ENCODE measurements around the gene FAM241B. TPM values are rescaled to one million over a fixed set of nuclear protein-coding genes. Genes with fewer than 3 reads are reported as not detected.

FAM241B gene
- total RNA-seq, 4 donors from 2014 or later = 0.35 to 5.4 TPM; not detected in 2

DNA sequence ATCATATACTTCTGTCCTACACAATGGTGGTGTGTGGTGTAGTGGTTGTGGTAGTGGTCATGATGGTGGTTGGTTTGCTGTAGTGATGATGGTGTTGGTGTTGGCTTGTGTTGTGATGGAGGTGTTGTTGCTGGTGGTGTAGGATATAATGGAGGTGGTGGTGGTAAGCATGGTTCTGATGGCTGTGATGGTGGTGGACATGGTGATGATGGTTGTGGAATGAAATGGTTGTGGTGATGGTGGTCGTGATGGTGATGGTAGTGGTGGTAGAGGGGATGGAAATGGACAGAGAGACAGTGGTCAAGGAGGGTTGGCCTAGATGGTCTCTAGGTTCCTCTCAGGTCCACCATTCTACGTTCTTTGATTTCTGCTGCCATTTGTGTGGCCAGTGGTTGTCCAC lies 44.7 kb downstream of the FAM241B start:
- no peak overlapping the region for H3K27ac ChIP-seq
- no peak overlapping the region for H3K4me3 ChIP-seq
- H3K9me3 ChIP-seq = no peaks in the 10 kb centered on the region
- intact Hi-C loops (cut with DNase I; ENCODE audit: low total_unique reads) = no loop called here
- no peaks in the 10 kb centered on the region for H3K27me3 ChIP-seq
- no peak for TF ChIP-seq CTCF (IDR thresholded peaks at IDR 0.05)
- TF ChIP-seq POLR2A (IDR thresholded peaks at IDR 0.05) = no peak
- no peaks in the 10 kb centered on the region for H3K4me1 ChIP-seq
- no peak for DNase-seq
- no peaks in the 10 kb centered on the region for H3K36me3 ChIP-seq

DNA sequence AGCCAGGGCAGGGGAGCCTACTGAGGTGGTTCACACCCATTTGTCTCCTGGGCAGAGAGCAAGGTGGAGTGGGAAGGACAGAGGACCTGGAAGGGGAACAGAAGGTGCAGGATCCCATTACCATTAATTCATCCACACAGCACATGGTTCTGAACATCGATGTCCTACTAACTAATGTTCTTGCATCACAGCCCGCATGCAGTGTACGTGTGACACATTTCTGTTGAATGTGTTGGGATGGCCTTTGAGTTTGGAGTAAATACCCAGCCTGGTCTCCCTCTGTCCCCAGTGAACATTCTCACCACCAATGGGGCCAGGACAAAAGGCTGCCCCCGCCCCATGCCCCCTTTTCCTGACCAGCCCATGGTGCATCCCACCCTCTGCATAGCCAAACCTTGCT lies 46.3 kb downstream of the FAM241B start:
- no peak overlapping the region for H3K27ac ChIP-seq
- intact Hi-C loops (cut with DNase I; ENCODE audit: low total_unique reads) = no loop called here
- TF ChIP-seq POLR2A (IDR thresholded peaks at IDR 0.05) = no peak
- TF ChIP-seq CTCF (IDR thresholded peaks at IDR 0.05) = no peak
- no peaks in the 10 kb centered on the region for H3K27me3 ChIP-seq
- no peaks in the 10 kb centered on the region for H3K36me3 ChIP-seq
- DNase-seq = no peak
- no peak overlapping the region for H3K4me3 ChIP-seq
- no peaks in the 10 kb centered on the region for H3K4me1 ChIP-seq
- no peaks in the 10 kb centered on the region for H3K9me3 ChIP-seq

GRCh38 chr10:69677985-69678654 lies 48.1 kb downstream of the FAM241B start:
- Histone ChIP-seq H3K27ac (no peak overlapping the region), H3K4me1 (no peaks in the 10 kb centered on the region), H3K9me3 (no peaks in the 10 kb centered on the region), H3K27me3 (no peaks in the 10 kb centered on the region), H3K36me3 (no peaks in the 10 kb centered on the region), H3K4me3 (no peak overlapping the region)
- intact Hi-C loops (cut with DNase I; ENCODE audit: low total_unique reads) = no loop called here
- TF ChIP-seq POLR2A (IDR thresholded peaks at IDR 0.05) (no peak), CTCF (IDR thresholded peaks at IDR 0.05) (no peak)
- DNase-seq = no peak

GRCh38 chr10:69679736-69680135 lies 49.7 kb downstream of the FAM241B start:
- TF ChIP-seq CTCF (IDR thresholded peaks at IDR 0.05) = no peak
- TF ChIP-seq POLR2A (IDR thresholded peaks at IDR 0.05) = no peak
- no peaks in the 10 kb centered on the region for H3K4me1 ChIP-seq
- intact Hi-C loops (cut with DNase I; ENCODE audit: low total_unique reads) = no loop called here
- H3K27ac ChIP-seq = no peak overlapping the region
- H3K4me3 ChIP-seq = no peak overlapping the region
- H3K9me3 ChIP-seq = no peaks in the 10 kb centered on the region
- H3K36me3 ChIP-seq = no peaks in the 10 kb centered on the region
- DNase-seq = no peak
- H3K27me3 ChIP-seq = no peaks in the 10 kb centered on the region

GRCh38 chr10:69680610-69681009 lies 50.6 kb downstream of the FAM241B start:
- intact Hi-C loops (cut with DNase I; ENCODE audit: low total_unique reads) = no loop called here
- Histone ChIP-seq H3K36me3 (no peaks in the 10 kb centered on the region), H3K27me3 (no peaks in the 10 kb centered on the region), H3K4me1 (no peaks in the 10 kb centered on the region), H3K27ac (no peak overlapping the region), H3K9me3 (no peaks in the 10 kb centered on the region), H3K4me3 (no peak overlapping the region)
- TF ChIP-seq POLR2A (IDR thresholded peaks at IDR 0.05) (no peak), CTCF (IDR thresholded peaks at IDR 0.05) (no peak)
- no peak for DNase-seq

Data from uterus (tissue), 4 donors.